CD4-positive, alpha-beta memory T cell (primary cell): ENCODE measurements around the gene QSOX2. TPM values are rescaled to one million over a fixed set of nuclear protein-coding genes. Genes with fewer than 3 reads are reported as not detected.

Source experiments
- CTCF ChIA-PET: fragments of 350-600 bp; sonication (Branson Sonifier 250); formaldehyde crosslinking; loops from one replicate; lab custom pipeline; 2021; ENCODE audit warnings: inconsistent platforms; ENCODE audit not compliant: partially characterized antibody; lab: Charles Lee
- POLR2A ChIA-PET: fragments of 350-600 bp; sonication (Branson Sonifier 250); formaldehyde crosslinking; loops from one replicate; lab custom pipeline; 2021; ENCODE audit not compliant: partially characterized antibody; lab: Charles Lee
- DNase-seq, 5 donors: peaks; one replicate each; pipeline versions ENCODE4 v3.0.0 to v3.0.0-alpha.2; 2020 to 2022; ENCODE audit warnings: mixed read lengths in 1 of 5
- H3K27ac ChIP-seq: one replicate; pipeline ENCODE4 v1.7.0; 2013; ENCODE audit warnings: low read depth, low read length
- H3K27me3 ChIP-seq: 2 replicates; pipeline ENCODE4 v1.7.0; 2013; ENCODE audit warnings: mild to moderate bottlenecking, low read length, moderate library complexity; ENCODE audit not compliant: insufficient read depth
- H3K36me3 ChIP-seq: 2 replicates; pipeline ENCODE4 v1.7.0; 2013; ENCODE audit warnings: mild to moderate bottlenecking, low read length, moderate library complexity; ENCODE audit not compliant: insufficient read depth
- H3K4me1 ChIP-seq: 2 replicates; pipeline ENCODE4 v1.7.0; 2013; ENCODE audit warnings: mild to moderate bottlenecking, low read length, moderate library complexity; ENCODE audit not compliant: insufficient read depth
- H3K4me3 ChIP-seq, 2 donors: one replicate each; pipeline ENCODE4 v1.7.0; 2013; ENCODE audit warnings: low read length in 2 of 2, mild to moderate bottlenecking in 1 of 2
- H3K9me3 ChIP-seq, 2 donors: one replicate each; pipeline ENCODE4 v1.7.0; 2013; ENCODE audit warnings: low read length in 2 of 2, control low read depth in 1 of 2; ENCODE audit not compliant: control insufficient read depth in 1 of 2
- H3K27ac Mint-ChIP-seq, 7 donors: one replicate each; pipeline ENCODE4 v1.8.0; 2020 to 2021; ENCODE audit warnings: mixed read lengths in 7 of 7, mild to moderate bottlenecking in 6 of 7, inconsistent platforms in 3 of 7, moderate library complexity in 3 of 7
- H3K27me3 Mint-ChIP-seq, 2 donors: one replicate each; pipeline ENCODE4 v1.8.0; 2020 to 2021; ENCODE audit warnings: mixed read lengths in 2 of 2
- H3K36me3 Mint-ChIP-seq, 2 donors: one replicate each; pipeline ENCODE4 v1.8.0; 2020 to 2021; ENCODE audit warnings: mixed read lengths in 2 of 2, inconsistent platforms in 1 of 2, mild to moderate bottlenecking in 1 of 2
- H3K4me1 Mint-ChIP-seq, 4 donors: one replicate each; pipeline ENCODE4 v1.8.0; 2020 to 2021; ENCODE audit warnings: mixed read lengths in 4 of 4, mild to moderate bottlenecking in 1 of 4
- H3K4me3 Mint-ChIP-seq, 8 donors: one replicate each; pipeline ENCODE4 v1.8.0; 2020 to 2021; ENCODE audit warnings: mixed read lengths in 8 of 8, mild to moderate bottlenecking in 7 of 8, moderate library complexity in 6 of 8, inconsistent platforms in 3 of 8
- H3K9me3 Mint-ChIP-seq, 8 donors: one replicate each; pipeline ENCODE4 v1.8.0; 2020 to 2021; ENCODE audit warnings: mixed read lengths in 8 of 8, mild to moderate bottlenecking in 5 of 8, inconsistent platforms in 3 of 8, moderate library complexity in 1 of 8
- intact Hi-C: fragments of 100-400 bp; cut with micrococcal nuclease; formaldehyde crosslinking; loops from one replicate; pipeline ENCODE4 v1.15.1; 2023
- polyA plus RNA-seq, 2 donors: library from polyadenylated mRNA; unstranded; fragments of 300-500 nt; fragmentation: Illumina TruSeq; gene quantifications; one replicate each; pipeline ENCODE4 v1.2.3, GENCODE V29; 2021
- total RNA-seq, 2 experiments: library from RNA; stranded (reverse); gene quantifications; one replicate each; pipeline ENCODE4 v1.2.3, GENCODE V29; 2021

Gene QSOX2
- total and polyA plus RNA-seq, 4 experiments from 2014 or later: 0.35 to 15.0 (median 7.9) TPM

DNA sequence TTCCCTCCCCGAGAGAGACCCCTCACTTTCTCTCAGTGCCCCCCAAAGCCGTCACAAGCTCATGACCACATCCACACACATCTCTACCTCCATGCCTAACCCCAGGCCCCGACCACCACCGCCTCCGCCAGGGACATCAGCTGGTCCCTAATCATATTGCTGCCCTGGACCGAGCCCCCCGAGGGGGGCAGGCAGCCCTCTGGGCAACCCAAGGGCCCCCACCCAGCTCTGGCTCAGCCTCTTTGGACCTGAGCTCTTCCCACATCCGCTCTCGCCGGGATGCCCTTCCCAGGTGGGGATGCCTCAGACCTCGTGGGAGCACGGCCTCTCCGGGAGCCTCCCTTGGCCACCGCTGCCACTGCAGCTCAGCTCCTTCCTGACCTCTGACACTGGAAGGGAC lies 59.2 kb downstream of the QSOX2 start:
- CTCF ChIA-PET: no interaction called here
- Histone ChIP-seq H3K27ac (no peak overlapping the region), H3K4me1 (no peaks in the 10 kb centered on the region), H3K27me3 (peaks cover 4% of the 10 kb centered on the region), H3K4me3 (no peak overlapping the region), H3K36me3 (no peaks in the 10 kb centered on the region), H3K9me3 (no peaks in the 10 kb centered on the region)
- Mint-ChIP-seq H3K27me3 (peaks cover 15 to 24% of the 10 kb centered on the region in 2 donors), H3K4me3 (no peak overlapping the region), H3K36me3 (no peaks in the 10 kb centered on the region), H3K4me1 (no peaks in the 10 kb centered on the region), H3K27ac (no peak overlapping the region), H3K9me3 (no peaks in the 10 kb centered on the region)
- POLR2A ChIA-PET: no interaction called here
- DNase-seq: no peak
- intact Hi-C loops: no loop called here

DNA sequence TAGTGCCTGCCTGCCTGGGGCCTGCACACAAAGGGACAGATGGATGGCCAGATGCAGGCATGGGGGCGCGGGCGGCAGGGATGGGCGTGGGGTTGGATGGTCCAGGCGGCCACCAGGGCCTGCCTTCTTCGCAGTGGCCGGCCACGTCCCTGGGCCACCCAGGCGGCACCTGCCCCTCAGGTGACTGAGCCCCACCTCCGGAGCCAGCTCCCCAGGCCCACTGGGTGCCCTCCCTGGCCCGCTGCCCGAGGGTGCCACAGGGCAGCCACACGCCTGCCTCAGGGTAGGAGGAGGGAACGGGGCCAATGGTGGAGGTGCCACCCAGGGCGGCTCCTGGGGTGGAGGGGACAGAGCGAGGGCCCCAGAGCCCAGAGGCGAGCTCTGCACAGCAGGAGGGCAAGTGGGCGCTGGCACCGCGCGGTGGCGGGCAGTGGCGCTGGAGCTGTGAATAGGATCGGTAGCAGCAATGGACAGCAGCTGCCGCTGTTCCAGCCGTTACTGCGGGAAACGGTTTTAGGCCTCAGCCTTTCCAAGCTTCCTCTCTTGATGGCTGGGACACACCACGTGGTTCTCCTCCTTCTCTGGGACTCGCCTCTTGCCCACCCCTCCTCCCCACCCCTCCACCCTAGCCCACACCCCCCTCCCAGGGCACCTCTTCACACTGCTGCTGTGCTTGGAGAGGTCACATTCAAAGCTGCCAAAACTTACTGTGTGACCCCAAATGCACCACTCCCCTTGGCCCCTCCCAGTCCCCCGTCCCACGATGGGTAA lies 59.8 kb downstream of the QSOX2 start:
- no peak overlapping the region for H3K4me3 Mint-ChIP-seq
- H3K9me3 Mint-ChIP-seq: no peaks in the 10 kb centered on the region
- Histone ChIP-seq H3K4me3 (no peak overlapping the region), H3K4me1 (no peaks in the 10 kb centered on the region), H3K9me3 (no peaks in the 10 kb centered on the region), H3K36me3 (no peaks in the 10 kb centered on the region), H3K27me3 (no peaks in the 10 kb centered on the region), H3K27ac (no peak overlapping the region)
- intact Hi-C loops: no loop called here
- CTCF ChIA-PET: no interaction called here
- H3K4me1 Mint-ChIP-seq: no peaks in the 10 kb centered on the region
- no peak overlapping the region for H3K27ac Mint-ChIP-seq
- POLR2A ChIA-PET: no interaction called here
- DNase-seq: no peak
- H3K27me3 Mint-ChIP-seq: peaks cover 9 to 22% of the 10 kb centered on the region in 2 donors
- H3K36me3 Mint-ChIP-seq: no peaks in the 10 kb centered on the region

DNA sequence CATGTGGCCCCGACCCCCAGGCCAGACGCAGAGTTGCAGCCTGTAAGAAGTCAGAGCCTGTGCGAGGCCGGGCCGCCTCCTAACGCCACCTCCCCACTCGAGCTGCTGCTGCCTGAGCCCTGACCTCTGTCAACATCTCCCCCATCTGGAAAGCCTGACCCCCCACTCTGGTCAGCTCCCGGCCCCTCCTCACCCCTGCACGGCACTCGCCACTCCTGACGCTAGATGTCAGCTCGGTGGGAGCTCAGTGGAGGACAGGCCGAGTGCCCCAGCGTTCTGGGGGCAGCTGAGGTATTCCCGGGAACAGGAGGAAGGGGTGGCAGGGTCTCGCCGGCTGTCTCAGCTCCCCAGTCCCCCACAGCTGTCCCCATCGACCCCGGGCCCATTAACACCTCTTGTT lies 60.5 kb downstream of the QSOX2 start:
- intact Hi-C loops: no loop called here
- no peaks in the 10 kb centered on the region for H3K9me3 Mint-ChIP-seq
- Histone ChIP-seq H3K4me3 (no peak overlapping the region), H3K9me3 (no peaks in the 10 kb centered on the region), H3K36me3 (no peaks in the 10 kb centered on the region), H3K27me3 (no peaks in the 10 kb centered on the region), H3K27ac (no peak overlapping the region), H3K4me1 (no peaks in the 10 kb centered on the region)
- POLR2A ChIA-PET: no interaction called here
- no peaks in the 10 kb centered on the region for H3K4me1 Mint-ChIP-seq
- no peak overlapping the region for H3K27ac Mint-ChIP-seq
- H3K27me3 Mint-ChIP-seq: peaks cover 10 to 16% of the 10 kb centered on the region in 2 donors
- H3K36me3 Mint-ChIP-seq: no peaks in the 10 kb centered on the region
- CTCF ChIA-PET: interaction anchor here (0.7 kb wide), 1 partner anchor 216 kb away, joined by 4 read pairs; no protein-coding TSS in a partner anchor
- H3K4me3 Mint-ChIP-seq: no peak overlapping the region
- DNase-seq: no peak

DNA sequence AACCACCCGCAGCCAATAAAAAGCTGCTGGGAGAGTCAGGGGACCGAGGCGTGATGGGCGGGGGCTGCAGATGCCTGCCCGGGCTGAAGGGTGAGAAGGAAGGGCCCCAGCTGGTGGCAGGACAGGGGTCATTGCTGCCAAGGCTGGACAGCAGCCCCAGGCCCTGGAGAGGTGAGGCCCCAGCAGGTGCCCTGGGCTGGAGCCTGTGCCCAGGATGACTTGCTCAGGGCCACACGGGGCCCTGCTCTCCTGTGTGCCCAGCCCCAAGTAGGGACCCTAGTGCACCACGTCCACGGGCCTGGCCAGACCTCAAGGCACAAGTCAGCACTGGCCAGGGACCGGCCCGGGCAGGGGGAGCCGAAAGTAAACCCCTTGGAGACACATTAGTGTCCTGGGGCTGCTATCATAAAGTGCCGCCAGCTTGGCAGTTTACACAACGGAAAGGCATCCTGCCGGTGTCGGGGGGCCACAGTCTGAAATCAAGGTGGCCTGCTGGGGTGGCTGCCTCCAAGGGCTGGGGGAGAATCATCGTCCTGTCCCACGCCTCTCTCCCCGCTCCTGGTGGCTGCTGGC lies 62.7 kb downstream of the QSOX2 start:
- CTCF ChIA-PET: no interaction called here

DNA sequence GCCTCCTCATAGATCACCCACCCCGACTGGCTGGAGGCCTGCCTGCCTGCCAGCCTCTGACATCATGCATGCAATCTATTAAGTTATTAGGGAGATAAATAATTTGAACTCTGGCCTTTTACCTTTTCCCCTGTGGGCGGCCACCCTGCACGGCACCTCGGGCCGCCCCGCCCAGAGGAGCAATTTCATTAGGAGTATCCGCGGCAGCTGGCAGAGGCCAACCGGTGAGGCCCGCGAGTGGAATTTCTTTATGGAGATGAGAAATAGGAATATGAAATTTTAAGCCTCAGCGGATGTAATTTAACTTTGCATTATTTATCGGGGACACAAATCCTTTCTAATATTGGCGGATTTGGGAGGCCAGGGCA lies 63.2 kb downstream of the QSOX2 start:
- no peak overlapping the region for H3K4me3 ChIP-seq
- no peaks in the 10 kb centered on the region for H3K4me1 ChIP-seq
- intact Hi-C loops: no loop called here
- POLR2A ChIA-PET: no interaction called here
- no peaks in the 10 kb centered on the region for H3K27me3 ChIP-seq
- no peak overlapping the region for H3K4me3 Mint-ChIP-seq
- no peaks in the 10 kb centered on the region for H3K36me3 ChIP-seq
- CTCF ChIA-PET: no interaction called here
- no peak overlapping the region for H3K27ac Mint-ChIP-seq
- no peaks in the 10 kb centered on the region for H3K9me3 Mint-ChIP-seq
- no peaks in the 10 kb centered on the region for H3K36me3 Mint-ChIP-seq
- no peak overlapping the region for H3K27ac ChIP-seq
- H3K4me1 Mint-ChIP-seq: no peaks in the 10 kb centered on the region
- H3K27me3 Mint-ChIP-seq: peaks cover 7 to 10% of the 10 kb centered on the region in 2 donors
- DNase-seq: no peak
- H3K9me3 ChIP-seq: no peaks in the 10 kb centered on the region

More for the DNA sequence above, 62.7 kb downstream of the QSOX2 start:
- H3K36me3 ChIP-seq: no peaks in the 10 kb centered on the region
- no peaks in the 10 kb centered on the region for H3K4me1 ChIP-seq
- H3K4me1 Mint-ChIP-seq: no peaks in the 10 kb centered on the region
- H3K27ac ChIP-seq: no peak overlapping the region
- no peaks in the 10 kb centered on the region for H3K9me3 ChIP-seq
- intact Hi-C loops: no loop called here
- H3K36me3 Mint-ChIP-seq: no peaks in the 10 kb centered on the region
- POLR2A ChIA-PET: no interaction called here
- no peak overlapping the region for H3K4me3 ChIP-seq
- H3K4me3 Mint-ChIP-seq: no peak overlapping the region
- no peaks in the 10 kb centered on the region for H3K9me3 Mint-ChIP-seq
- DNase-seq: no peak
- H3K27me3 Mint-ChIP-seq: peaks cover 10 to 14% of the 10 kb centered on the region in 2 donors
- H3K27ac Mint-ChIP-seq: no peak overlapping the region
- no peaks in the 10 kb centered on the region for H3K27me3 ChIP-seq

DNA sequence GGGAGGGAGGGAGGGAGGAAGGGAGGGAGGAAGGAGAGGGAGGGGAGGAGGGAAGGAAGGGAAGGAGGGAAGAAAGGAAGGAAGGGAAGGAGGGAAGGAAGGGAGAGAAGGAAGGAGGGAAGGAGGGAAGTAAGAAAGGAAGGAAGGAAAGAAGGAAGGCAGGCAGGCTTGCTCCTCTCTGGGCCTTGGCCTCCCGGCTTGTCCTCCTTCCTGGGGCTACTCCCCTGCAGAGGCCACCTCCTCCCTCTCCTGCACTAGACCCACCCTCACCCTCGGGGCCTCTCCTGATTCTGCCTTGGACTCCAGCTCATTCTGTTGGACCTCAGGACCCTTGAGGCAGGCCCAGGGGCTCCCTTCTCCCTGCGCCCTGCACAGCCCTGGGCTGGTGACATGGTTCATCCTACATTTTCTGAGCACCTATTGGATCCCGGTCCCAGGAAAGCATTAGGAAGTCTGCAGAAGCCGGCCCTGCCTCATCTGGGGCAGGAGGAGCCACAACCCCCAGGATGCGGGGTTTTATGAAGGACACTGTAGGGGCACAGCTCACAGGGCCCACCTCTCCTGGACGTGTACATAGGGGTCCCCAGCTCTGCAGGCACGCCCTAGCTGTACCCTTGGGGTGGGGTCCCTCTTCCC lies 63.7 kb downstream of the QSOX2 start:
- peaks cover 6 to 10% of the 10 kb centered on the region in 2 donors for H3K27me3 Mint-ChIP-seq
- H3K4me1 Mint-ChIP-seq: no peaks in the 10 kb centered on the region
- H3K9me3 Mint-ChIP-seq: no peaks in the 10 kb centered on the region
- H3K27ac ChIP-seq: no peak overlapping the region
- H3K4me3 Mint-ChIP-seq: no peak overlapping the region
- DNase-seq: no peak
- H3K36me3 Mint-ChIP-seq: no peaks in the 10 kb centered on the region
- intact Hi-C loops: no loop called here
- no peaks in the 10 kb centered on the region for H3K36me3 ChIP-seq
- H3K4me1 ChIP-seq: no peaks in the 10 kb centered on the region
- H3K27ac Mint-ChIP-seq: no peak overlapping the region
- H3K4me3 ChIP-seq: no peak overlapping the region
- no peaks in the 10 kb centered on the region for H3K9me3 ChIP-seq
- CTCF ChIA-PET: no interaction called here
- POLR2A ChIA-PET: no interaction called here
- no peaks in the 10 kb centered on the region for H3K27me3 ChIP-seq

DNA sequence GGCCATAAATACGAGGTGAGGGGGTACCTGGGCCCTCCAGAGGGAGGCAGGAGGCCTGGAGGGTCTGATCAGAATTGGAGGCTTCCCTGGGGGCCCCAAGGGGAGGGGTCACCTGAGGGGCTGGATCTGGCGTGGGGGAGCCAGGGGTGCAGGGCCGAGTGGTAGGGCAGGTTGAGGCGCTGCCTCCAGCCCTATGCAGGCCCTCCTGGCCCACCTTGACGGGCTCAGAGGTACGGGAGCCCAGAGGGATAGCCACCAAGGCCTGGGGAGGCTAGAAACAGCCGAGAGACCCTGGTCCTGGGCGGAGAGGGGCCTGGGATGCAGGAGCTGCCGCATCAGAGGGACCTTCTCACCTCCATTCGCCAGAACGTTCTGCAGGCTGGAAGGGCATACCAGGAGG lies 65.0 kb downstream of the QSOX2 start:
- H3K9me3 ChIP-seq: no peaks in the 10 kb centered on the region
- Mint-ChIP-seq H3K36me3 (no peaks in the 10 kb centered on the region), H3K4me3 (no peak overlapping the region), H3K27ac (no peak overlapping the region), H3K4me1 (no peaks in the 10 kb centered on the region), H3K9me3 (no peaks in the 10 kb centered on the region), H3K27me3 (peaks cover 6 to 7% of the 10 kb centered on the region in 2 donors)
- no peaks in the 10 kb centered on the region for H3K36me3 ChIP-seq
- DNase-seq: no peak
- H3K27ac ChIP-seq: no peak overlapping the region
- intact Hi-C loops: no loop called here
- ChIA-PET POLR2A (no interaction called here), CTCF (no interaction called here)
- no peak overlapping the region for H3K4me3 ChIP-seq
- no peaks in the 10 kb centered on the region for H3K27me3 ChIP-seq
- no peaks in the 10 kb centered on the region for H3K4me1 ChIP-seq
